ENCODE results near the gene TMCO5A.

TMCO5A gene

DNA sequence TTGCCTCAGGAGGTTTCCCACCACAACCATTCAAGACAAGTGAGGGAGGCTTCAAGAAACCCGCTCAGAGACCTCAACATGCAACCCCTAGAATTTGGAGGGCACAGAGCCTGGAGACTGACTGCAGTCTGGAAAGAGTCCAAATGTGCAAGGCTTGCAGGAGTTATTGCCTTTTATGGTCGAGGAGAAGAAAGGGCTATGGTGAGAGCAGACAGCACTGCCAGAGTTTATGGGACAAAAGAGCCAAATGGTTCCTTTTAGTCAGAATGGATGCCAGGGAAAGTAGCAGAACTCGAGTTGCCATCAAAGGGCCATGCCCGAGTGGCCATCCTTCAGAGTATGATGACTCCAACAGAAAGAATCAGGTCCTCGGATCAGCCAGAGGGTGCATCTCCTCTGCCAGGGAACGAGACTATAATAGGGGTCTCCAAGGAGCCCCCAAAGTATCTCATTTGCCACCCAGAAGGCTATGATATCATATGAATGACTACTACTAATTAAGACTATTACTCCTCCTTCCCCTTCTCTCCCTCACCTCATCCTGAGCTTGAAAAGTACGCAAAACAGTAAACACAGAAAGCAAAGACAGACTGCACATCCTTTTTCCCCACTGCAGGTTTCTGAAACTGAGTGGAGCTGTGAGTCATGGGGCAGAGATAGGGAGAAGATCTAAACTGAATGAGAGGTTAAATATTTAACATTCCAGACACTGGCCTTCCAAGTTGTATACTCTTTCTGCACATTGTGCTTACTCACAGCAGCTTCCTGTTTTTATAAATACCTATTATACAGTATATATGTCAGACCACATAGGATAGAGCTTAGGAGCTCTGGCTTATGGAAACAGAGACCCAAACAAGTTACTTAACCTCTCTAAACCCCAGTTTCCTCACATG lies 33.9 kb upstream of the TMCO5A start:
- TF ChIP-seq, protein P1, sequence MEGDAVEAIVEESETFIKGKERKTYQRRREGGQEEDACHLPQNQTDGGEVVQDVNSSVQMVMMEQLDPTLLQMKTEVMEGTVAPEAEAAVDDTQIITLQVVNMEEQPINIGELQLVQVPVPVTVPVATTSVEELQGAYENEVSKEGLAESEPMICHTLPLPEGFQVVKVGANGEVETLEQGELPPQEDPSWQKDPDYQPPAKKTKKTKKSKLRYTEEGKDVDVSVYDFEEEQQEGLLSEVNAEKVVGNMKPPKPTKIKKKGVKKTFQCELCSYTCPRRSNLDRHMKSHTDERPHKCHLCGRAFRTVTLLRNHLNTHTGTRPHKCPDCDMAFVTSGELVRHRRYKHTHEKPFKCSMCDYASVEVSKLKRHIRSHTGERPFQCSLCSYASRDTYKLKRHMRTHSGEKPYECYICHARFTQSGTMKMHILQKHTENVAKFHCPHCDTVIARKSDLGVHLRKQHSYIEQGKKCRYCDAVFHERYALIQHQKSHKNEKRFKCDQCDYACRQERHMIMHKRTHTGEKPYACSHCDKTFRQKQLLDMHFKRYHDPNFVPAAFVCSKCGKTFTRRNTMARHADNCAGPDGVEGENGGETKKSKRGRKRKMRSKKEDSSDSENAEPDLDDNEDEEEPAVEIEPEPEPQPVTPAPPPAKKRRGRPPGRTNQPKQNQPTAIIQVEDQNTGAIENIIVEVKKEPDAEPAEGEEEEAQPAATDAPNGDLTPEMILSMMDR (IDR thresholded peaks at IDR 0.05; ENCODE audit: insufficient read depth, low read length, missing control alignments): no peak
- ChIA-PET CTCF (interaction anchor here (1.1 to 1.2 kb wide), 3 partner anchors 9 to 20 kb away, joined by 3 to 11 read pairs (median 3); no protein-coding TSS in a partner anchor), POLR2A (no interaction called here)
- no peak overlapping the region for H3K4me3 ChIP-seq (ENCODE audit: low read depth, low read length)
- DNase-seq (ENCODE audit: low read depth, low spot score): peak; percentile 59

GRCh38 chr15:37902126-37902525 lies 32.3 kb upstream of the TMCO5A start:
- POLR2A ChIA-PET: no interaction called here
- CTCF ChIA-PET: interaction anchor here (1.2 to 1.5 kb wide), 2 partner anchors 10 to 21 kb away, joined by 4 to 10 read pairs; no protein-coding TSS in a partner anchor
- TF ChIP-seq, protein P1 (IDR thresholded peaks at IDR 0.05; ENCODE audit: insufficient read depth, low read length, missing control alignments): no peak
- DNase-seq (ENCODE audit: low read depth, low spot score): no peak
- H3K4me3 ChIP-seq (ENCODE audit: low read depth, low read length): no peak overlapping the region

GRCh38 chr15:37903919-37904625 lies 30.4 kb upstream of the TMCO5A start:
- DNase-seq (ENCODE audit: low read depth, low spot score): no peak
- TF ChIP-seq, protein P1 (IDR thresholded peaks at IDR 0.05; ENCODE audit: insufficient read depth, low read length, missing control alignments): no peak
- no peak overlapping the region for H3K4me3 ChIP-seq (ENCODE audit: low read depth, low read length)
- ChIA-PET CTCF (no interaction called here), POLR2A (no interaction called here)

DNA sequence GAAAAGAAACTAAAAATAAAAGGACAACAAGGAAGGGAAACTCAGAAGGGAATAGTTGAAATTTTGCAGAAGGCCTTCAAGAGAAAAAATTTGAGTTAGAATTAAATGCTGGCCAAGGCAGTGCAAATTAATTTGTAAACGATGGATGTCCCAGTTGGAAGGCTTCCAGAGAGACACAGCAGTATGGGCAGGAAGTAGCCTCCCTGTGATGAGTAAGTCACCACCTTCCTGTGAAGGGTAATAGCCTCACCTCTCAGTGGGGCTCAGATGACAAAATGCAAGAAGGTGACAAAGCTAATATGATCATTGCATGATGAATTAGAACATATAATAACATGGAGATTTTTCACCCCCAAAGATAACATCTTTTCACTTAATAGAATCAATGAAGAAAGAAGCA lies 27.3 kb upstream of the TMCO5A start:
- no peak overlapping the region for H3K4me3 ChIP-seq (ENCODE audit: low read depth, low read length)
- ChIA-PET POLR2A (no interaction called here), CTCF (no interaction called here)
- TF ChIP-seq, protein P1 (IDR thresholded peaks at IDR 0.05; ENCODE audit: insufficient read depth, low read length, missing control alignments): no peak
- no peak for DNase-seq (ENCODE audit: low read depth, low spot score)

GRCh38 chr15:37921527-37922385 lies 12.7 kb upstream of the TMCO5A start:
- ChIA-PET CTCF (no interaction called here), POLR2A (no interaction called here)

More at GRCh38 chr15:37921527-37922385, 12.7 kb upstream of the TMCO5A start:
- no peak overlapping the region for H3K4me3 ChIP-seq (ENCODE audit: low read depth, low read length)
- TF ChIP-seq, protein P1 (IDR thresholded peaks at IDR 0.05; ENCODE audit: insufficient read depth, low read length, missing control alignments): no peak
- DNase-seq (ENCODE audit: low read depth, low spot score): no peak

Measured in AG04449 (cell line).